Fibroblast of peridontal ligament (primary cell): ENCODE measurements around the gene OR6V1.
"Not testable (repeated sequence)": the region's sequence is repeated elsewhere in the genome, so short reads cannot be mapped to it uniquely, and the experiment has no call there.

Experiments
- DNase-seq: peaks from one replicate; pipeline ENCODE4 v3.0.0-alpha.2; 2010; ENCODE audit errors: extremely low read depth

OR6V1 gene

DNA sequence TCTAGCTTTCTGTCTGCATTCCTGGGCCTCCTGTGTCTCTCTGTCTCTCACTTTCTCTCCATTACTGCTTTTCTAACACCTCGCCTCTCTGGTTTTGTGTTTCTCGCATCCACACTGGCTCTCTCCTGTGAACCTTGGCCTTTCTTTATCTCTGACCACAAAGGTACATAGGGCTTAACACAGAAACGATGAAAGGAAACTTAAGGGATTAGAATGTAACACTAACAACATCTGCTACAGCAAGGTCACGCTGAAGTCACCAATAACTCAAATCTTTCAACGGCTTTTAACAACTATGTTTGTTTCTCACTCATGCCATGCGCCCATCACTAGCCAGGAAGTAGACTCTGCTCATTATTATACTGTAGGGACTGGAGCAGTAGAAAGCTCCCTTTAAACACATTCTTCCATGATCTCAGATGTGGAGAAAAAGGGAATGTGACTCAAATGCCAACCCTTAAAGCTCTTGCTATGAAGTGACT, 9.3 kb upstream of the OR6V1 start:
- peak; percentile 34 for DNase-seq

DNA sequence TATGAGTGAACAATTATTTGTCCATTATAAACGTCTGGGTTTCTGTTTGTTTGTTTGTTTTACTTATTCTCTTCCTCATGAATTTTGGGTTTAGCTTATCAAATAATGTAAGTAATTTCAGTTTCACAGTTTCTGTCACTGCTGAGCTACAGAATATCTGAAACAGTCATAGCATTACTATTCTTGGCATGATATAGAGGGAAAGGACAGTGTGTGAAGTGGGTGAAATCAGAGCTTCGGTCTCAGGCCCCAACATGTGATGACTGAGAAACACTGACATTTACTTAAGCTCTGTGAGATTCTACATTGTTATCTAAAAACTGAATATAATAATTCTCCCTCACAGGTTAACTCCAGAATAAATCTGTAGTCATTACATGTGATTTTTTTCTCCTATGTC, 8.8 kb upstream of the OR6V1 start:
- DNase-seq, result peak; percentile 71

DNA sequence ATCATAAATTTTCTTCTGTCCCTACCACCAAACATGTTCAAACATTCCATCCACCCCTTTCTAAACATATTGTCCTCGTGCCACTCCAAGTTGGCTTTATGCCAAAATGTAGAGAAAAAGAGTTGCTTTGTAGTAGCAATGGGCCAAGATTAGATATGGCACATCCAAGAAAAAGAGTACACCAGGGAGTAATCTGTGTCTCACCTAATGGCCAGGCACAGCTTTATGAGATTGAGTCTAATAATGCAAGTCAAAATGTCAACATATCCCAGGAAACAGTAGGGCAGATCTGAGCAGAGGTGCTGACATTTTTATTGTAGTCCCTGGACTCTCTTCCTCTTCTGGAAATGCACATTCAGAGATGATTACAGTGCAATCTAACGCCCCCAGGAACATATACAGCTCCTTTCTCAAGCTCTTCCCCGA, 5.7 kb upstream of the OR6V1 start:
- no peak for DNase-seq

DNA sequence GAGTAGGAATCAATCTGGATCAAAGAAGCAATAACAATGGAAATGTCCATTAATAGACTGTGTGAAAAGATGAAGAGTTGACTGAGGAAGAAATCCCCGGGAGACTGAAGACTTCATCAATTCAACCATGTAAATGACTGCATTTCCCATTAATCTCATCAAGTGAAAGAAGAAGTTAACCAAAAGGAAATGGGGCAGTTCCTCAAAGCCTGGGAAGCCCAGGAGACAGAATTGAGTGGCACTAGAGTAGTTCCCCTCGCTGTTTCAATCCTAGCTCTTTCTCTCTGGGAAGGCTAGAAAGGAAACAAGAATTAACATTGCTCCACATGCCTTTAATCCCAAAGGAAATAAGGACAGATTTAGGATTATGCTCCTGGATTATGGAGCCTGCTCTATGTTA, 4.8 kb upstream of the OR6V1 start:
- no peak for DNase-seq

DNA sequence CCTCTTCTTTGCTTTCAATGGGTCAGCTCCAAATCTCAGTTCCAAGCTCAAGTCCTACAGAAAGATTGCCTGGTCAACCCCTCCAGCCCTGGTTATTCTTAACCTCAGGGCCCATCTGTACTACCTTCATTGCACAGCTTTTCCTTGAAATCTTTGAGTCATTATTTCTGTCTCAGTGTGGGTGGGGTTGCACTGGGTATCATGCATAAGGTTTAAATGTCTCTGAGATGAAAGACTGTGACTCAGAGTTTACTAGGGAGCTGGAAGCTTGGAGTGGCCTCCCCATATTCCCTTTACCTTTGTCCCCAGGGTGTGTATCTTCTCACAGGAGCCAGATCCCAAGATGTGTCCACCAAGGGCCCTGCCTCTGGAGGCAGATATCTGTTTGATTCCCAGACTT, 3.3 kb upstream of the OR6V1 start:
- DNase-seq, result peak; percentile 30

DNA sequence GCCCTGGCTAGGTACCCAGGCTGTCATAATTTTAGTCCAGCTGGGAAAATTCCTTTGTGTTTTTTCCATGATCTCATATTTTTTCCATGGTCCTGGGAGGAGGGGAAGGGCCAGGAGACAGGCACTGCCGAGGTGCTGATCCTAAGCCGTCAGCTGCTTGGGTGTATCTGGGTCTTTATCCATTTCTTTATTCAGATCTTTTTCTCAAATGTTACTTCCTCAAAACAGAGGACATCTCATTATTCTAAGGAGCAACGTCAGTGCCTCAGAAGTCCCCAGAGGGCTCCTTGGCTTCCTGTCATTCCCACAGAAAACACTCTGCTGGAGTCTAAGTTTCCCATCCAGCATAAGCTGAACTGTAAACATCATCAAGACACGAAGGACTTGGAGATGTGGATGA, 2.8 kb upstream of the OR6V1 start:
- DNase-seq, result peak; percentile 85

DNA sequence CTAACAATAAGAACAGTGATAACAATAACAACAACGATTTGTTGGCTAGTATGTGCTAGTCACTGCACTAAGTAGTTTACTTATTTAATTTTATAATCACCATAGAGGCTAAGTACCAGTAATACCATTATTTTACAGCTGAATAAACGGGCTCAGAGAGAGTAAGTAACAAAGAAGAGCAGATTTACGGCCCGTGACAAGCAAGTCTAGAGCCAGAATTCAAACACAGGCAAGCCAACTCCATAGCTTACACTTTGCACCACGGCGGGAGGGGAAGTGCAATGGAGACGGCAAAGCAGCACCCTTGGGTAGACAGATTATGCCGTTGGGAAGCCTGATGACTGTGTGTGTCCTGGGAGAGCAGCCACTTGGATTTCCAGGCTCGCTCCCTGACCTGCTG, 1.2 kb upstream of the OR6V1 start:
- DNase-seq, result no peak

DNA sequence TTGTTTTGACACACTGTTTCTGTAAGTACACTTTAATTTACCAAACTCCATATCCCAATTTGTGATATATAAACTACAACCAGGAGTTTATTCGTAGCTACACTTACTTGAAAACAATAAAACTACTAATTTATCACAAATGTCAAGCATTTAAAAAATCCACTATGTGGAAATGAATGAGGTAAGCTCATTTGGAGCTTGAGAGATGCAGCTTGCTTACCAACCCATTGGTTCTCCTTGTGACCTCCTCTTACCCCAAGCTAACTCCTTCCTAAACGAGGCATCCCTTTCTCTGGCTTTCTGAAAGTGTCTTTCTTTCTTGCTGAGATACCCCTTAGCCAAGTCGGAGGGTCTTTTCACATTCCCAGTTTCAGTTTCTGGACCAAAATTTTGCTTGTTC, 2.5 kb downstream of the OR6V1 start:
- peak; percentile 50 for DNase-seq

DNA sequence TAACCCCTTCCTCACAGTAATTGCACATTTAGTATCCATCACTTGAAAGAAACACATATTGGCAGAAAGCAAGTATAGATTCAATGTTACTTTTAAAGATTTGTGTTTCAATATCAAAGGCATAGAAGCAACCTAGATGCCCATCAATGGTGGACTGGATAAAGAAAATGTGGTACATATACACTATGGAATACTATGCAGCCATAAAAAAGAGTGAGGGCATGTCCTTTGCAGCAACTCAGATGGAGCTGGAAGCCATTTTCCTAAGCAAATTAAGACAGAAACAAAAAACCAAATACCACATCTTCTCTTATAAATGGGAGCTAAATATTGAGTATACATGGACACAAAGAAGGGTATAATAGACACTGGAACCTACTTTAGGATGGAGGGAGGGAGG, 3.6 kb downstream of the OR6V1 start:
- no peak for DNase-seq

DNA sequence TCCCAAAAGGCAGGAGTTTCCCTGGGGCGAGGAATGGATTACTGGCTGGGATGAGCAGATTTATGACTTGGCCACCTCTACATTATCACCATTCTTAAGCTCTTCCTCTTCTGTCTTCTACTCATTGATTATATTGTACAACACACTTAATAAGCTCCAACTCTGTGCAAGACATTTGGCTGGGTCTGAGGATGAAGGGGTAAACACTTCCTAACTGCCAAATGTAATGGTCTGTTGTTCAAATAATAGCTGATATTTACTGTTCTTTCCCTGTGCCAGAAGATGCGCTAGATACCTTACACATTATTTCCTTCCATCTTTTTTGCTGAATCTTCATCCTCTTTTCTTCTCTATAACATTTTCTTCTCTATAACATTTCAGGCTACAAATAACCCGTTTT, 11.6 kb downstream of the OR6V1 start:
- DNase-seq, result no peak

DNA sequence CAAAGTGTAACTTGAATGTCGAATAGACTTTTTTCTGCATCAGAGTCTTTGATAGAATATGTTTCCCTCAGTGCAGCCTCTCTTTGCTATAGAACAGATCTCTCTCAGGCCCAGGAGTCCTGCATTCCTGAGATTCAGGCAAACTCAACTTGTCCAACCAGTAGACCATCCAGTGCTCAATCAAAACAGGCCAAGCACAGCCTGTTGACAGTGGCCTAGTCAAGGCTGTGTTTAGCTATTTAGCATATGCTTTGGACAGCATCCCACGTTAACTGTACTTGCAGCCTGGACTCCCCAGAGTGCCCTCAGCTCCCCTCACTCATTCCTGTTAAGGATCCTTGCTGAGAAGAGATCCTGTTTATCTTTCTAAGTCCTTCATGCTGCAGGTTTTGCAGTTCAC, 16.3 kb downstream of the OR6V1 start:
- no peak for DNase-seq

DNA sequence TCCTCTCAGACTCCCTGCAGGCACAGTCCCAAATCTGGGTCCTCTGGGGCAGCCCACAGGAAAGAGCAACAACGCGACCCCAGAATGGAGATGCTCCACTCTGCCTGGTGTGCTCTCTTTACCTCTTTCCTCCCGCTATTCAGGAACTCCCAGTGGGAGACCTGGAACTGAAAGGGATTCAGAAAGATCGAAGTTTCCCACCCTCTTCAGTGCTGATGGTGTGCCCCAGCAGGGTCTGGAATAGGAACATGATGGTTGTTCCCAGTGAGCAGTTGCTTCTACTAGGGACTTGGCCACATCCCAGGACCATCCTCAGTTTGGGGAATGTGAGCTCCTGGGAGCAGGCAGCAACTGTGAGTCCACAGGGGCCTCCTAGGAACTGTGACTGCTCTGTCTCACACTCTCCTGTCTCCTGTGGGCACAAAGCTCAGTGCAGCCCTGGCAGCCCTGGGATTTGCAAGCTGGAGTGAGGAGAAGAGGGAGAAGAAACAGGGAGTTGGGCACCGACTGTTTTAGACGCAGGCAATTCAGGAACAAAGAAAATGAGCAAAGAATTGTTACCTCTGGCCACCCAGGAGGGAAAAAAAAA, 17.9 kb downstream of the OR6V1 start:
- DNase-seq, result no peak

DNA sequence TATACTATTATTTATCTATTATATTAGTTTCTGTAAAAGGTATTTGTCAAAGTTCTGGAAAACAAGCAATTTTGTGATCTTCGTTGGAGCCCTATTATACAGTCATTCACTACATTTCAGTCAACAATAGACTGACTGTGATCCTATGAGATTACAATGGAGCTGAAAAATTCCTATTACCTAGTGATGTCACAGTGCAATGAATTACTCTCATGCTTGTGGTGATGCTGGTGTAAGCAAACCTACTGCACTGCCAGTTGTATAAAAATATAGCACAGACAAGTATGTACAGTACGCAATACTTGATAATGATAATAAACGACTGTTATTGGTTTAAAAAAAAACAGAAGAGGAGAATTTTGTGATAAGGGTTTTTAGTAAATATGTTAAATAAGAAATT, 21.4 kb downstream of the OR6V1 start:
- peak; percentile 65 for DNase-seq

DNA sequence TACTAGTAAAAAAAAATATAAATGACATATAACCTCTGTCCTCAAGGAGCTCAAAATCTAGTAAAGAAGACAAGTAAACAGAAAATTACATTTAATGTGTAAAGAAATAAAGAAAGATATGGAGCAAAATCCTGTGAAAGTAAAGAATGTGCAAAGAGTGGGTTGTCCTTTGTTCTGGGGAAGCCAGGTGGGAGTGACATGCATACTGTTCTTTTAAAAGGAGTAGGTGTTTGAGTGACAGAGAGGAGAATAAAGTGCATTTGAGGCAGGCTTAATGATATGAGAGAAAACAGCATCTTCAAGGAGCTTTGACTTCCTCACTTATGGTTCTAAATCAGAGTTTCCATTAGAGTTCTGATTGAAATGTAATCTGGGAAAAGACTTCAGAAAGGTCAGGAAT, 22.0 kb downstream of the OR6V1 start:
- DNase-seq, result no peak

DNA sequence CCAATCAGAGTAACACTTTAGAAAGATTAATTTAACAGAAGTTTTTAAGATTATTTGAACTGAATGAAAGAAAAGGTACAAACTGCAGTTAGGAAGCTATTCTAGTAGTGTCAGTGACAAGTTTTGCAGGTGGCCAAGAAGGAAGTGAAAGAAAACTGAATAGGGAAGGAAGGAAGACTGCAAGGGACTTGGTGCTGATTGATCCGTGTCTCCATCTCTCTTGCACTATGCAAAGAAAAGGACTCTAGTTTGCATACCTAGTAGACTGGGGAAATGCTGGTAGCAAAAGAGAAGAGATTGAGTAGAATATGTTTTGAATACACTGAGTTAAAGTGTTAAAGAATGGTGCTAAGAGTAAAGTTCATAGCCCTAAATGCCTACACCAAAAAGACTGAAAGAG, 33.0 kb downstream of the OR6V1 start:
- no peak for DNase-seq

DNA sequence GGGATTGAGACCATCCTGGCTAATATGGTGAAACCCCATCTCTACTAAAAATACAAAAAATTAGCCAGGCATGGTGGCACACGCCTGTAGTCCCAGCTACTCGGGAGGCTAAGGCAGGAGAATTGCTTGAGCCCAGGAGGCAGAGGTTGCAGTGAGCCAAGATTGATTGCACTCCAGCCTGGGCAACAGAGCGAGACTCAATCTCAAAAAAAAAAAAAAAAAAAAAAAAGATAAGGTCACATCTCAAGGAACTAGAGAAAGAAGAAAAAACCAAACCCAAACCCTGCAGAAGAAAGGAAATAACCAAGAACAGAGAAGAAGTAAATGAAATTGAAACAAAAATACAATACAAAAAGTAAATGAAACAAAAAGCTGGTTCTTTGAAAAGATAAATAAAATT, 33.5 kb downstream of the OR6V1 start:
- not testable (repeated sequence) for DNase-seq

DNA sequence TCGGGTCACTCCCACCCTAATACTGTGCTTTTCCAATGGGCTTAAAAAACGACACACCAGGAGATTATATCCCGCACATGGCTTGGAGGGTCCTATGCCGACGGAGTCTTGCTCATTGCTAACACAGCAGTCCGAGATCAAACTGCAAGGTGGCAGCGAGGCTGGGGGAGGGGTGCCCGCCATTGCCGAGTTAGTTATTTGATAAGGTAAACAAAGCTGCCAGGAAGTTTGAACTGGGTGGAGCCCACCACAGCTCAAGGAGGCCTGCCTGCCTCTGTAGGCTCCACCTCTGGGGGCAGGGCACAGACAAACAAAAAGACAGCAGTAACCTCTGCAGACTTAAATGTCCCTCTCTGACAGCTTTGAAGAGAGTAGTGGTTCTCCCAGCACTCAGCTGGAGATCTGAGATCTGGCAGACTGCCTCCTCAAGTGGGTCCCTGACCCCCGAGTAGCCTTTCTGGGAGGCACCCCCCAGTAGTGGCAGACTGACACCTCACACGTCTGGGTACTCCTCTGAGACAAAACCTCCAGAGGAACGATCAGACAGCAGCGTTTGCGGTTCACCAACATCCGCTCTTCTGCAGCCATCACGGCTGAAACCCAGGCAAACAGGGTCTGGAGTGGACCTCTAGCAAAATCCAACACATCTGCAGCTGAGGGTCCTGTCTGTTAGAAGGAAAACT, 36.5 kb downstream of the OR6V1 start:
- not testable (repeated sequence) for DNase-seq

DNA sequence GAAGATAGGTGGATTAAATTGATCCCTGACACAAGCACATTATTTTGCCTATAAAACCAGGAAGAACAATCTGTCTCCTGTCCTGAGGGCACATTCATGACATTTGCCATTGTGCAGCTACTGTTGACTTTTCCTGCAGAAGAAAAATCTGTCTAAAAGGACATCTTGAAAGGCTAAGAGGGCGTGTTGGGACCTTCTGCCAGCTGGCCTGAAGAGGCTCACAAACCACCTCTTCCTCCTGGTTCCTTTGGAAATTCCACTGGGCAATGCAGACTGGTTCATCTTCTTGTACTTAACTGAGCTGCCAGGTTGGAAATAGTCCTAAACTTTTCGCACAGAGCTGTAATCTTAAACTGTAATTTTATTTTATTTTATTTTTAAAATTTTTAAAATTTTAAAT, 44.0 kb downstream of the OR6V1 start:
- DNase-seq, result no peak

DNA sequence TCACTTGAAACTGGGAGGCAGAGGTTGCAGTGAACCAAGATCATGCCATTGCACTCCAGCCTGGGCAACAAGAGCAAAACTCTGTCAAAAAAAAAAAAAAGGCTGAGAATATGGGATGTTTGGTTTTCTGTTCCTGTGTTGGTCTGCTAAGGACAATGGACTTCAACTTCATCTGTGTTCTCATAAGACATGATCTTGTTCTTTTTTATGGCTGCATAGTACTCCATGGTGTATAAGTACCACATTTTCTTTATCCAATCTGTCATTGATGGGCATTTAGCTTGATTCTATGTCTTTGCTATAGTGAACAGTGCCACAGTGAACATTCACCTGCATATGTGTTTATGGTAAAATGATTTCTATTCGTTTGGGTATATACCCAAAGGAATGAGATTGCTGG, 47.4 kb downstream of the OR6V1 start:
- not testable (repeated sequence) for DNase-seq
